ENCODE data around the gene CBFA2T2. TPM values are rescaled to one million over a fixed set of nuclear protein-coding genes. Genes with fewer than 3 reads are reported as not detected.

Gene CBFA2T2
- total and polyA plus RNA-seq, 2 donors (not counting 1 experiment from before 2014, with no cell fraction given): 26.9 to 30.0 TPM

- TF ChIP-seq EZH2 (IDR thresholded peaks at IDR 0.05; ENCODE audit: borderline replicate concordance, insufficient read depth, low read depth, low read length, poor library complexity, severe bottlenecking): no peak
- no peak for TF ChIP-seq CTCF (IDR thresholded peaks at IDR 0.05)
- no peaks in the 10 kb centered on the region for H4K20me1 ChIP-seq (ENCODE audit: control insufficient read depth, insufficient read depth, low read length, poor library complexity, severe bottlenecking)
- ChIA-PET POLR2A (no interaction called here), CTCF (no interaction called here)
- peaks cover 28% of the 10 kb centered on the region for H3K79me2 ChIP-seq (ENCODE audit: control insufficient read depth, insufficient read depth, low read length)
- H3K4me2 ChIP-seq (replicated peaks; ENCODE audit: low read depth, low read length, poor library complexity, severe bottlenecking): no peak overlapping the region
- H3K4me1 ChIP-seq (ENCODE audit: control insufficient read depth in 2 of 2, insufficient read depth in 2 of 2, low read length in 2 of 2): peaks cover 32 to 39% of the 10 kb centered on the region in 2 donors
- no peak overlapping the region for H3K4me3 ChIP-seq (ENCODE audit: control extremely low read depth in 1 of 5, extremely low read depth in 1 of 5, insufficient read depth in 1 of 5, low read depth in 2 of 5, low read length in 4 of 5)
- Mint-ChIP-seq H3K27me3 (no peaks in the 10 kb centered on the region), H3K4me3 (no peak overlapping the region), H3K9me3 (ENCODE audit: insufficient read depth) (no peaks in the 10 kb centered on the region), H3K4me1 (peaks cover 34% of the 10 kb centered on the region), H3K27ac (peak overlapping the region; percentile 50)
- ATAC-seq (ENCODE audit: low read depth) (no peak), DNase-seq (no peak)
- H3K9me3 ChIP-seq (ENCODE audit: control extremely low read depth in 1 of 3, control insufficient read depth in 2 of 3, insufficient read depth in 1 of 3, low read length in 2 of 3): no peaks in the 10 kb centered on the region
- H2AFZ ChIP-seq (ENCODE audit: insufficient read depth, low read depth, low read length, poor library complexity, severe bottlenecking): no peak overlapping the region
- H3K36me3 ChIP-seq (replicated peaks in 1 of 2; ENCODE audit: control extremely low read depth in 1 of 2, control insufficient read depth in 1 of 2, extremely low read depth in 1 of 2, insufficient read depth in 2 of 2, low read length in 1 of 2): peaks cover 0 to 3% of the 10 kb centered on the region in 2 experiments
- no peak overlapping the region for H3K9ac ChIP-seq (ENCODE audit: low read length)
- H3K27me3 ChIP-seq (replicated peaks in 1 of 4; ENCODE audit: control extremely low read depth in 1 of 4, control insufficient read depth in 3 of 4, insufficient read depth in 4 of 4, low read length in 3 of 4): no peaks in the 10 kb centered on the region
- intact Hi-C loops (cut with micrococcal nuclease): loop anchor here (10.0 kb wide), 1 partner anchor 106 kb away; the partner anchor contains the start of gene CBFA2T2
- no peak overlapping the region for H3K27ac ChIP-seq (ENCODE audit: low read length in 2 of 2)
- 100% methylated on average over 6 of the region's 8 CpGs for WGBS (ENCODE audit: insufficient coverage)
Observed at GRCh38 chr20:33600981-33601380, 111.1 kb downstream of the CBFA2T2 start.

GRCh38 chr20:33601861-33602260 is 112.0 kb downstream of the CBFA2T2 start:
- Mint-ChIP-seq H3K4me3 (no peak overlapping the region), H3K27me3 (no peaks in the 10 kb centered on the region), H3K4me1 (peaks cover 43% of the 10 kb centered on the region), H3K9me3 (ENCODE audit: insufficient read depth) (no peaks in the 10 kb centered on the region), H3K27ac (peak overlapping the region; percentile 78)
- Histone ChIP-seq H3K4me3 (ENCODE audit: control extremely low read depth in 1 of 5, extremely low read depth in 1 of 5, insufficient read depth in 1 of 5, low read depth in 2 of 5, low read length in 4 of 5) (no peak overlapping the region), H3K4me2 (replicated peaks; ENCODE audit: low read depth, low read length, poor library complexity, severe bottlenecking) (no peak overlapping the region), H3K4me1 (ENCODE audit: control insufficient read depth in 2 of 2, insufficient read depth in 2 of 2, low read length in 2 of 2) (peaks cover 41 to 48% of the 10 kb centered on the region in 2 donors), H3K27me3 (replicated peaks in 1 of 4; ENCODE audit: control extremely low read depth in 1 of 4, control insufficient read depth in 3 of 4, insufficient read depth in 4 of 4, low read length in 3 of 4) (no peaks in the 10 kb centered on the region), H3K9me3 (ENCODE audit: control extremely low read depth in 1 of 3, control insufficient read depth in 2 of 3, insufficient read depth in 1 of 3, low read length in 2 of 3) (no peaks in the 10 kb centered on the region), H3K27ac (ENCODE audit: low read length in 2 of 2) (peak overlapping the region in 1 of 2 donors; percentile 88), H3K79me2 (ENCODE audit: control insufficient read depth, insufficient read depth, low read length) (peaks cover 22% of the 10 kb centered on the region), H4K20me1 (ENCODE audit: control insufficient read depth, insufficient read depth, low read length, poor library complexity, severe bottlenecking) (no peaks in the 10 kb centered on the region), H3K36me3 (replicated peaks in 1 of 2; ENCODE audit: control extremely low read depth in 1 of 2, control insufficient read depth in 1 of 2, extremely low read depth in 1 of 2, insufficient read depth in 2 of 2, low read length in 1 of 2) (peaks cover 0 to 3% of the 10 kb centered on the region in 2 experiments), H2AFZ (ENCODE audit: insufficient read depth, low read depth, low read length, poor library complexity, severe bottlenecking) (no peak overlapping the region), H3K9ac (ENCODE audit: low read length) (no peak overlapping the region)
- intact Hi-C loops (cut with micrococcal nuclease): loop anchor here (2.0 to 10.0 kb wide), 2 partner anchors 47 to 107 kb away; partner anchors contain the start of gene CBFA2T2
- TF ChIP-seq CTCF (IDR thresholded peaks at IDR 0.05) (no peak), EZH2 (IDR thresholded peaks at IDR 0.05; ENCODE audit: borderline replicate concordance, insufficient read depth, low read depth, low read length, poor library complexity, severe bottlenecking) (no peak)
- CTCF ChIA-PET: no interaction called here
- DNase-seq (no peak), ATAC-seq (ENCODE audit: low read depth) (no peak)
- POLR2A ChIA-PET: interaction anchor here (0.7 kb wide), 1 partner anchor 79 kb away, joined by 3 read pairs; no protein-coding TSS in a partner anchor
- WGBS (ENCODE audit: insufficient coverage): 80% methylated on average over 1 of the region's 5 CpGs

Measured in B cell (primary cell).